GM12892 (cell line): Measurements from ENCODE around the gene MGMT.

ENCODE experiments used
- POLR2A ChIP-seq: IDR thresholded peaks from 2 replicates; pipeline ENCODE4 v1.6.1; 2011; ENCODE audit warnings: low read depth, low read length, control low read depth
- POLR2AphosphoS5 ChIP-seq: IDR thresholded peaks from 2 replicates; pipeline ENCODE4 v1.6.1; 2011; ENCODE audit warnings: low read depth, low read length, control low read depth

DNA sequence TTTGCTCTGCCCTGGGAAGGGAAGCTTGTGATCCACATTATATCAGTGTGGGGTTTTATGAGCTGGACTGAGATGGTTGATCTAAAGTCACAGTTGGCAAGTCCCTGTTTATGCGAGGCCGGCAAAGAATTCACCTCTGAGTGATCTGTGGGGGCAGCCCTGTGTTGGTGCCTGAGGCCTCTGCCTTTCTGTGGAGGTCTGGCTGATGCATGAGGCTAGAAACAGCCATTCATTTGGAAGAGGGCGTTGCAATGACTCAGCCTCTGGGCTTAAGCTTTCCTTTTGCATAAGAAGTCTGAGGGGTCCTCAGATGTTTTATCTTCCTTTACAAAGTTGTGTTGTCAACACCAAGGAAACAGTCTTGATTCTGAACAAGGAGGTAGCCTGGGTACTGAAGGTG is 126.9 kb downstream of the MGMT start:
- TF ChIP-seq POLR2A = no peak
- no peak for TF ChIP-seq POLR2AphosphoS5
